ENCODE measurements around the gene C3.

DNA sequence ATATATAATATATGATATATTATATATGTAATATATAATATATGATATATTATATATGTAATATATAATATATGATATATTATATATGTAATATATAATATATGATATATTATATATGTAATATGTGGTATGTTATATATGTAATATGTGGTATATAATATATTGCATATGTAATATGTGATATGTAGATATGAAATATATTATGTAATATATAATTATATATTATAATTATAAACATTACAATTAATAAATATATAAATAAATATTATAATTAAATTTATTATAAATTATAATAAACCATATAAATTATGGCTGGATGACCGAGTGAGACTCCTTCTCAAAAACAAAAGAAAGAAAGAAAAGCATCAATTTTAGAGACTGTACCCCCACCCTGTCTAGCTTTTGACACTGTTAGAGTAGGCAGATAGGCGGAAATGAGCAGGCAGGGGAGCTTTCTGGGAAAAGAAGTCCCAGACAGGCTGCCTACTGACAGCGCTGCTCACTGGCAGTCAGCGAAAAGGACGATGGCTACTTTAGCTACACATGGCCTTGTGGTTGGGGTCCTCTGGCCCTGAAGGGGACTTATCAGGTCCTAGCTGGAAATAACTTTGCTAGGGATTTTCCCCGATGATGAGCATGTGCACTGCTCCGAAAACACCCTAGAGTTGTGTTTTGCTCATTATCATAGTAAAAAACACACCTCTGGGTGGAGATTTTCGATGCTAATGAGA is 19.7 kb downstream of the C3 start:
- TF ChIP-seq, protein P1, sequence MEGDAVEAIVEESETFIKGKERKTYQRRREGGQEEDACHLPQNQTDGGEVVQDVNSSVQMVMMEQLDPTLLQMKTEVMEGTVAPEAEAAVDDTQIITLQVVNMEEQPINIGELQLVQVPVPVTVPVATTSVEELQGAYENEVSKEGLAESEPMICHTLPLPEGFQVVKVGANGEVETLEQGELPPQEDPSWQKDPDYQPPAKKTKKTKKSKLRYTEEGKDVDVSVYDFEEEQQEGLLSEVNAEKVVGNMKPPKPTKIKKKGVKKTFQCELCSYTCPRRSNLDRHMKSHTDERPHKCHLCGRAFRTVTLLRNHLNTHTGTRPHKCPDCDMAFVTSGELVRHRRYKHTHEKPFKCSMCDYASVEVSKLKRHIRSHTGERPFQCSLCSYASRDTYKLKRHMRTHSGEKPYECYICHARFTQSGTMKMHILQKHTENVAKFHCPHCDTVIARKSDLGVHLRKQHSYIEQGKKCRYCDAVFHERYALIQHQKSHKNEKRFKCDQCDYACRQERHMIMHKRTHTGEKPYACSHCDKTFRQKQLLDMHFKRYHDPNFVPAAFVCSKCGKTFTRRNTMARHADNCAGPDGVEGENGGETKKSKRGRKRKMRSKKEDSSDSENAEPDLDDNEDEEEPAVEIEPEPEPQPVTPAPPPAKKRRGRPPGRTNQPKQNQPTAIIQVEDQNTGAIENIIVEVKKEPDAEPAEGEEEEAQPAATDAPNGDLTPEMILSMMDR (IDR thresholded peaks at IDR 0.05) = no peak
- TF ChIP-seq POLR2A (IDR thresholded peaks at IDR 0.05; ENCODE audit: low read depth) (no peak), POLR2AphosphoS5 (IDR thresholded peaks at IDR 0.05) (no peak)

All from esophagus muscularis mucosa (tissue), 3 donors.